Subcutaneous preadipocyte (primary cell): ENCODE data around the gene EEF1AKMT3. TPM values are rescaled to one million over a fixed set of nuclear protein-coding genes. Genes with fewer than 3 reads are reported as not detected.
A peak's percentile ranks its signal among the peaks of the same experiment; 100 is the strongest.

Source experiments
- small RNA-seq: library from RNA; depleted of rRNA; stranded (forward); fragments of <200 nt; gene quantifications from one replicate; pipeline ENCODE3, GENCODE V24; 2012
- total RNA-seq: library from RNA; depleted of rRNA; stranded (reverse); fragments of >200 nt; gene quantifications from 2 replicates; pipeline ENCODE4 v1.2.3, GENCODE V29; 2012

Gene EEF1AKMT3
- total RNA-seq = 6.6 and 9.4 TPM in 2 replicates

GRCh38 chr12:57772429-57773322 is at the start of gene EEF1AKMT3:
Gene EEF1AKMT3 (plus strand): TSS chr12:57772614. CDS start chr12:57772725, 111 bp downstream.

DNA sequence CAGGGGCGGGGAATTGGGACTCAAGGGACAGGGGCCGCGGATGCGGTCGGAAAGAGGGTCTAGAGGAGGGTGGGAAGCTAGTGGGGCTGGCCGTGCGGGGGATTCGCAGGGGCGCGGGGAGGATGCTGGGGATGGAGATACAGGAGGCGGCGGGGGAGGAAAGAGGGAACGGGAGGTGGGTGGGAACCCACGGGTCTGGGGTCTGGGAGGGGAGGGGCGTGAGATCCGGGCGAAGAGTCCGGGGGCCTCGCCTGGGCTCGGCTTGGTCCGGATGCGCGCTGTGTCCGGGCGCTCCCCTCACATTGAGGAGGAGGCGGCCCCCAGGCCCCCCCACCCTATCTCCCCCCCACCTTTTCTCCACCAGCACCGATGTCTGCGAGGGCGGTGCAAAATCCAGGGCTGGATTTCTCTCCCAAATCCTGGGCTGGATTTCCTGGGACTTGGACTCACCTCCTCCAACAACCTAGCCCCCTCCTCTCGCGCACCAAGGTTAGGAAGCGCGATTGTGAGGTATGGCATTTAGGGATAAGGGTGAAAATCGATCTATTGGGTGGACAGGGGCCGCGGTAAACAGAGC is 33.7 kb upstream of the EEF1AKMT3 start, which contains the start of gene AGAP2:
TSS of gene AGAP2 (minus strand) at position 82 of the 577 bp plus-strand sequence. CDS start 496 bp downstream, outside the sequence.

DNA sequence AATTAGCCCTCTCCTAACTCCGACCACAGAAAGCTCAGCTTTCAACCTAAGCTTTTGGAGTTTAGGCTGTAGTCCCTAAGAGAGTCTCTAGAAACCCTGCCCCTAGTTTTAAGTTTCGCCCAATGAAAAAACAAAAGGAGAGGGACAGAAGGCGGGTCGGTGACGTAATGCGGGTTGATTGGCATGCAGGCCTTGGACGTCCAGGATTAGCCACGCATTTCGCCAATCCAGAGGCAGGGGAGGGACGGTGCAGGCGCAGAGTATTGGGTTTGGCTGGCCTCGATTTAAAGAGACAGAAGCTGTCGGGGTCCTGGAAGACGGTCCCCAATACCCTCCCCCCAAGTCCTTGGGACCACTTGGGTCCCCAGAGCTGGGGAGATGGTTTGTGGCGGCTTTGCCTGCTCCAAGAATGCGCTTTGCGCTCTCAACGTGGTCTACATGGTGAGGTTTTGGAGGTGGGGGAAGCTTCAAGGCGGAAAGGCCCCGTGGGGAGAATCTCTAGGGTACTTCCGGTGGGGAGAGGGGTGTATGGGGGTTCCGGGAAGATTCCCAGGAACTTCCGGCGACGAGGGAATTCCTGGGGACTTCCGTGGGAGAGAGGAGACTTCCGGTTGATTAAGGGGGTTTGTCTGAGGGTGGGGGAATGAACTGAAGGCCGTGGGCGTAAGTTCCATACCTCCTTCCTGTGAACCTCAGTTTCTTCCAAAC is 27.5 kb upstream of the EEF1AKMT3 start, which contains the start of gene TSPAN31:
TSS of gene TSPAN31 (plus strand) at position 263 of the 708 bp plus-strand sequence. CDS start at position 379, 116 bp downstream.

GRCh38 chr12:57751788-57752667 is 20.4 kb upstream of the EEF1AKMT3 start, which contains the start of gene CDK4:
Gene CDK4 (minus strand): TSS chr12:57752310. CDS start chr12:57751717, 593 bp downstream.

GRCh38 chr12:57754411-57755193 is 17.8 kb upstream of the EEF1AKMT3 start, which contains the start of gene MARCHF9:
Gene MARCHF9 (plus strand): TSS chr12:57755103. CDS start chr12:57755529, 426 bp downstream.

GRCh38 chr12:57766464-57767304 is 5.7 kb upstream of the EEF1AKMT3 start, which contains the start of gene CYP27B1:
Gene CYP27B1 (minus strand): TSS chr12:57767078. CDS start chr12:57767041, 37 bp downstream.

GRCh38 chr12:57771873-57772428 is 463 bp upstream of the EEF1AKMT3 start, which contains the start of gene METTL1:
Gene METTL1 (minus strand): TSS chr12:57772105. CDS start chr12:57772083, 22 bp downstream.

DNA sequence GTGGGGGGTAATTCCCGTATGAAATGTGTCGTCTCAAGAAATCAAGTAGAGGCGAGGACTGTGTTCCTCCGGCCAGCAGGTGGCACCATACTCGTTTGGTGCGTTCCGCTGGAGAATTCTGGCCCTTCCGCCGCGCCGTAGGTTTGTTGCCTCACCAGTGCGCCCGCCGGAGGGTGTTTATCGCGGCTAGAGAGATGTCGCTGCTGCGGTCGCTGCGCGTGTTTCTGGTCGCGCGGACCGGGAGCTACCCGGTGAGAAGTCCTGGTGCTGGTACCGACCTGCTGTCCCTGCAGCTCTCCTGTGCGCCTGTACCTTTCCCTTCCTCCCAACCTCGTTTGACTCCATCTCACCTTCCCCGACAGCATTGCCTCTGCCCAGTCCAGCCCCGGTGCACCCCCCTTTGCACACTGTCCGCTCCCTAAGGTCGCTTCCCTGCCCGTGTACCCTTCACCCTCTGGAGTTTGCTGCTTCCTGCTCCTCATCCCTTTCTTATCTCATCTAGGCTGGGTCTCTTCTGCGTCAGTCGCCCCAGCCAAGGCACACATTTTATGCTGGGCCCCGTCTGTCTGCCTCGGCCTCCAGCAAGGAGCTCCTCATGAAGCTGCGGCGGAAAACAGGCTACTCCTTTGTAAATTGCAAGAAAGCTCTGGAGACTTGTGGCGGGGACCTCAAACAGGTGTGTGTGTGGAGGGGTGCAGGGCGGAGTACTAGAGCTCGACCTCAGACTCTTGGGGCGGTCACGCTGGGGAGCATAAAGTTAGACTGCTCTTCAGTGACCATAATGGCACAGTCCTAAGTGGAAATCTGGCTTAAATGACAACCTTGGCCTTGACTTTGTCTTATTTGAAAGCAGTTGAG is 10.4 kb downstream of the EEF1AKMT3 start, which contains the start of gene TSFM:
TSS of gene TSFM (plus strand) at position 180 of the 858 bp plus-strand sequence. CDS start at position 195, 15 bp downstream.

Small RNA genes lying within 50 kb of the gene (small RNA-seq; reads per million reads assigned to genes)
- gene MIR26A2 (1.9 reads per million, percentile 79 among the genes with 10 or more reads in this experiment), gene RNU6-1083P (not detected)

Other genes with a start within 250 kb of the EEF1AKMT3 start
- 2.9 and 5.7 TPM in 2 replicates for gene MBD6, start 249.8 kb upstream of the EEF1AKMT3 start, total RNA-seq
- gene DCTN2, start 225.4 kb upstream of the EEF1AKMT3 start, total RNA-seq = 89.3 and 95.6 TPM in 2 replicates
- under 0.01 and 0.20 TPM in 2 replicates for gene KIF5A, start 222.6 kb upstream of the EEF1AKMT3 start, total RNA-seq
- gene PIP4K2C, start 181.4 kb upstream of the EEF1AKMT3 start, total RNA-seq = 1.8 and 2.6 TPM in 2 replicates
- gene DTX3, start 167.8 kb upstream of the EEF1AKMT3 start, total RNA-seq = 0.78 and 3.7 TPM in 2 replicates
- 0.98 and 4.0 TPM in 2 replicates for gene ARHGEF25, start 161.2 kb upstream of the EEF1AKMT3 start, total RNA-seq
- gene B4GALNT1, start 139.4 kb upstream of the EEF1AKMT3 start, total RNA-seq = under 0.01 and 0.20 TPM in 2 replicates
- 80.9 and 99.9 TPM in 2 replicates for gene OS9, start 78.5 kb upstream of the EEF1AKMT3 start, total RNA-seq
- under 0.01 and 0.39 TPM in 2 replicates for gene AGAP2, start 33.9 kb upstream of the EEF1AKMT3 start, total RNA-seq
- 23.3 and 28.3 TPM in 2 replicates for gene TSPAN31, start 27.6 kb upstream of the EEF1AKMT3 start, total RNA-seq
- 238 and 247 TPM in 2 replicates for gene CDK4, start 20.3 kb upstream of the EEF1AKMT3 start, total RNA-seq
- gene MARCHF9, start 17.5 kb upstream of the EEF1AKMT3 start, total RNA-seq = 1.2 and 1.8 TPM in 2 replicates
- 0.39 and 1.1 TPM in 2 replicates for gene CYP27B1, start 5.5 kb upstream of the EEF1AKMT3 start, total RNA-seq
- gene METTL1, start 509 bp upstream of the EEF1AKMT3 start, total RNA-seq = 8.1 and 8.2 TPM in 2 replicates
- 16.6 and 27.2 TPM in 2 replicates for gene TSFM, start 10.2 kb downstream of the EEF1AKMT3 start, total RNA-seq
- gene AVIL, start 46.1 kb downstream of the EEF1AKMT3 start, total RNA-seq = 1.8 and 3.7 TPM in 2 replicates
- 62.6 and 79.7 TPM in 2 replicates for gene CTDSP2, start 74.1 kb downstream of the EEF1AKMT3 start, total RNA-seq
- 5.3 and 10.3 TPM in 2 replicates for gene ATP23, start 169.0 kb downstream of the EEF1AKMT3 start, total RNA-seq